ENCODE results near the gene ZMYND10. TPM values are rescaled to one million over a fixed set of nuclear protein-coding genes. Genes with fewer than 3 reads are reported as not detected.
A peak's percentile ranks its signal among the peaks of the same experiment; 100 is the strongest.
"Not testable (repeated sequence)": the region's sequence is repeated elsewhere in the genome, so short reads cannot be mapped to it uniquely, and the experiment has no call there.

ZMYND10 gene
- total RNA-seq, 1 donor from 2014 or later, result not detected

DNA sequence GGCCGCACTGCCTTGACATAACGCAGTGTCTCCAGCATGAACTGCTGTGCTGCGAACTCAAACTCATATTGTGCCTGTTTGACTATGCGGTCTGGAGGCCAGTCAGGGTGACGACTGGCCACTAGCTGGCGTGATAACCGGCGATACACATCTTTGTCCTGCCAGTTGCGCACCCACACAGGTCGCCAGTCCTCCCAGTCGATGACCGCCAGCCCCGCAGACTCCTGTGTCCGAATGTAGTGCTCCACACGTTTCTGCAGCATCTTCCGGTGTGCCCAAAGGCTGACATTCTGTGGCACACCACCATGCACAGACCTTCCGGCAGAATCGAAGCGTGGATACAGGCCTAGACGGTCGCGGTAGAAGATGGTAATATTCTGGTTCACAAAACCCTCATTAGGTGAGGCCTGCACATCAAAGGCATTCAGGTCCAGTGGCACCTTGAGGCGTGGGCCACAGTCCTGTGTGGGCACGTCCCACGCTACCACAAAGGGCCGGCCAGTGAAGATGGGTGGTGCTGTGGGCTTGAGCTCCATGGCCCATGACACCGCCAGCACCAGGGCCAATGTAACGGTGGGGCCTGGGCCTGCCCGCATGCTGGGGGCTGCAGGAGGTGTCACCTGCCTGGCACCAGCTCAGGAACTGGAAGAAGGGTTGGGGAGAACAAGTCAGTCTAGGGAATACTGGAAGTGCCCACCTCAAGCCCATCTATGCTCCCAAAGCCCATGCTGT lies 25.5 kb downstream of the ZMYND10 start:
- DNase-seq (ENCODE audit: missing footprints), result peak; percentile 18
- intact Hi-C loops (cut with DNase I), result no loop called here

GRCh38 chr3:50319181-50319893 lies 26.2 kb downstream of the ZMYND10 start:
- DNase-seq (ENCODE audit: missing footprints) (peak; percentile 64), ATAC-seq (no peak)
- intact Hi-C loops (cut with DNase I), result no loop called here

More for the DNA sequence above, 25.5 kb downstream of the ZMYND10 start:
- ATAC-seq, result no peak

- intact Hi-C loops (cut with DNase I), result no loop called here
- peak; percentile 71 for DNase-seq (ENCODE audit: missing footprints)
- no peak for ATAC-seq
Observed at GRCh38 chr3:50318615-50319014, 26.9 kb downstream of the ZMYND10 start.

GRCh38 chr3:50318163-50318562 lies 27.4 kb downstream of the ZMYND10 start:
- ATAC-seq (no peak), DNase-seq (ENCODE audit: missing footprints) (peak; percentile 53)
- intact Hi-C loops (cut with DNase I), result no loop called here

DNA sequence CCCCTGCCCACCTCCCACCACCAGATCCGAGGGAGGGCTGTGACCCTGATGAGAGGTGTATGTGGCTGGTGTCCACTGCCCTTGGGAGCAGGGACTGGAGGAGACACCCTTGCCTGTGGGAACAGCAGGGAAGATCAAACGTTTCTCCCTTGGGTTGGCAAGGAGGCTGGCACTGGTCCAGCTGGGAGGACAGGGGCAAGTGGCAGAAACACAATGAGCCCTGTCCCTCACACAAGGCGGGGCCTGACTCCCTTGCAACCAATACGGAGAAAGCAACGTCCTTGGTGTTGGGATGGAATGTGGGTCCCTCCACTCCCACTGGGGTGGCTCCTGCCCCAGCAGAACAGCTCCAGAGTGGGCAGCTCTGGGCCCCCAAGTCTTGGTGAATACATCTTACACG lies 28.2 kb downstream of the ZMYND10 start:
- DNase-seq (ENCODE audit: missing footprints) (peak; percentile 75), ATAC-seq (no peak)
- intact Hi-C loops (cut with DNase I), result no loop called here

DNA sequence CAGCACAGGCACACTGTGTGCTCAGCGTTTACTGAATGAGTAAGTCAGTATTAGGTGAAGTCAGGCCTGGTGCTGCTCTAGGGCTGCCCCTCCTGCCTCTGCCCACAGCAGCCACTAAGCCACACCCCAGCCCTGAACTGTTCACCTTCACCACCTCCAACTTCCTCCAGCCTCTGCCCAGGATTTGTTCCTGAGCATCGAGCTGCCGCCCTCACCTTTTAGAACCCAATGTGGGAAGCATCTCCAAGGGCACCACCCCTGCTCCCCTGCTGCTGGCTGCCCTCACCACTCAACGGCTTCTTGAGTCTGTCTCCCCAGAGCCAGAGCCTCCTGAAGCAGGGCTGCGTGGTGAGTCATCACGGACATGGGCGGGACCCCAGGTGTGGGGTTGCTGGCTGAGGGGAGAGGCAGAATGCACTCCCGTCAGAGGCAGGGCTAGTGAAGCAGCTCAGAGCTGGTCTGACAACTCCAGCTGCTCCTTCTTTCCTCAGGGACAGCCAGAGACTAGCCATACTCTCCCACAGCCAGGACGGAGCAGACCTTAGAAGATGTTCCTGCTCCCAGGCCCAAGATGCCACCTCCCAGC lies 28.8 kb downstream of the ZMYND10 start:
- intact Hi-C loops (cut with DNase I), result no loop called here
- ATAC-seq (no peak), DNase-seq (ENCODE audit: missing footprints) (peak; percentile 40)

DNA sequence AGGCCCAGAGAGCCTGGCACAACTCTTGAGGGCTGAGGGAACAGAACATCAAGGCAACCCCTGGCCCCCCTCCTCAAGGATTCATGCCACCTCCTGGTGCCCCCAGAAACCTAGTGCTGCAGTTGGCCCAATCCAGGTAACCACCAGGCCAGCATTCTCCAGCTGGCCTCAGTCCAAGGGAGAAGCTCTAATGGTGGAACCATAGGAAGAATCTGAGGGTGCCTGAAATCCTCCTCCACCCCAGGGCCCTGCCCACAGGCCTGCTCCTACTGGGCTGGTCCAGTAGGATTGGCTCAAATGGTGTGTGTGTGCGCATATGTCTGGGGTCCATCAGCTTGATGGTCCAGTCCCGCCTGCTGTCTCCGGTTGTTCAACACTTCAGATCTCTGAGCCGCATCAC lies 30.7 kb downstream of the ZMYND10 start:
- intact Hi-C loops (cut with DNase I), result no loop called here
- no peak for ATAC-seq
- DNase-seq (ENCODE audit: missing footprints), result peak; percentile 30

- DNase-seq (ENCODE audit: missing footprints) (peak; percentile 58), ATAC-seq (peak; percentile 29)
Observed at GRCh38 chr3:50314342-50314741, 31.2 kb downstream of the ZMYND10 start.

DNA sequence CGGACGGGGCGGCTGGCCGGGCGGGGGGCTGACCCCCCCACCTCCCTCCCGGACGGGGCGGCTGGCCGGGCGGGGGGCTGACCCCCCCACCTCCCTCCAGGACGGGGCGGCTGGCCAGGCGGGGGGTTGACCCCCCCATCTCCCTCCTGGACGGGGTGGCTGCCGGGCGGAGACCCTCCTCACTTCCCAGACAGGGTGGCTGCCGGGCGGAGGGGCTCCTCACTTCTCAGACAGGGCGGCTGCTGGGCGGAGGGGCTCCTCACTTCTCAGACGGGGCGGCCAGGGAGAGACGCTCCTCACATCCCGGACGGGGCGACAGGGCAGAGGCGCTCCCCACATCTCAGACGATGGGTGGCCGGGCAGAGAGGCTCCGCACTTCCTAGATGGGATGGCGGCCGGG lies 33.5 kb downstream of the ZMYND10 start:
- intact Hi-C loops (cut with DNase I); ATAC-seq: not testable (repeated sequence)
- peak; percentile 23 for DNase-seq (ENCODE audit: missing footprints)

More at GRCh38 chr3:50314342-50314741, 31.2 kb downstream of the ZMYND10 start:
- intact Hi-C loops (cut with DNase I), result no loop called here

DNA sequence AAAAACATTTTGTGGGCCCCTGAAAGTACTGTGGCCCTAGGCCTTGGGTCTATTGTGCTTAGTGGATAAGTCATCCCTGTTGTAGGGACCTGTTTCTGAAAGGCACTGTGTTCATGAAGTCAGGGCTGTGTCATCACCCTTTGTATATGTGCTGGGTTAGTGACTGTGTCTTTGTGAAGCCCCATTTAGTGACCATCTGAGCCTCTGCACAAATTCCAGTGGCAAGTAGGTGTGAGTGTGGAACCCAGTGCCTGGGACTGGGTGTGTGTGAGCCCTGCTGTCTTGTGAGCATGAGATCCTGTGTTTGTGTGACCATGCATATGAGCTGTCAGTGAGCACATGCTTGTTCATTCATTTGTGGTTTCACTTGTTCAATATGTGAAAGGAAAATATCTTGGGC lies 40.9 kb downstream of the ZMYND10 start:
- intact Hi-C loops (cut with DNase I), result no loop called here
- no peak for ATAC-seq
- no peak for DNase-seq (ENCODE audit: missing footprints)

DNA sequence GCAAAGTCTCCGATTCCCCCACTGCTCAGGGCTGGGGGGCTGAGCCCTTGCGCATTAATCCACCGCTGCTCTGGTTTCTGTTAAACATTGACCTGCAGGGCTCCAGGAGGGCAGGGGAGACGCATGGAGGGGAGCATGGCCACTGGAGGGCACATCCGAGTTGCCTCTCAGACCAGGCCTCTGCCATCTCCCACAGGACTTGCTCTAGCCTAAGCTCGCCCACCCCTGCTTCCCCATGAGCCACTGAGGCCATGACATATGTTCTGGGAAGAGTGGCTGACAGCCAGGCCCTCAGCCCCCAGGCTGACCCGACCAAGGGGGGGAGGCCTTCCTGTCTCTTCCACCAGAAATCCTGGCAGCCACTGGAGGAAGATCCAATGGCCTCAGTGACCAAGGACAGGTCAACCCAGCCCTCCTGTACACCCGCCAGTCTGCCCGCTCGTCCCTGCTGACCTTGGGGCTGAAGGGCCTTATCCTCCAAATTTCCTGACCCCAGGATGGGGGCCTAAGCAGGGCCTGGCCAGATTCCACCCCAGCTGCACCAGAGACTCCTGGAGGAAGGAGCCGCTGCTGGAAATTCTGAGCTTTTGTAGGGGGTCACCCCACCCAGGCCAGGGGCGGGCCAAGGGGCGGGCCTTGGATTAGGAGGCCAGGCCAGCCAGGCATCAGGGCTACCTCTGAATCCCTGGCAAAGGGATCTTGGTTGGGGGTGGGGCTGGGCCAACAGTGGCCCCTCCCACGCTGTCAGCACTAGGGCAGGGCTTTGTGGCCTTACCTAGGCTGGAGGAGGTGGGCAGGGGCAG lies 42.3 kb downstream of the ZMYND10 start, which contains the start of gene HYAL1:
HYAL1 (minus strand) TSS at position 562 of the 803 bp plus-strand sequence. CDS start 618 bp downstream, outside the sequence.
- intact Hi-C loops (cut with DNase I), result loop anchor here (1.0 kb wide), 1 partner anchor 18 kb away; no protein-coding TSS in a partner anchor
- ATAC-seq, result peak; percentile 40
- peak; percentile 90 for DNase-seq (ENCODE audit: missing footprints)

DNA sequence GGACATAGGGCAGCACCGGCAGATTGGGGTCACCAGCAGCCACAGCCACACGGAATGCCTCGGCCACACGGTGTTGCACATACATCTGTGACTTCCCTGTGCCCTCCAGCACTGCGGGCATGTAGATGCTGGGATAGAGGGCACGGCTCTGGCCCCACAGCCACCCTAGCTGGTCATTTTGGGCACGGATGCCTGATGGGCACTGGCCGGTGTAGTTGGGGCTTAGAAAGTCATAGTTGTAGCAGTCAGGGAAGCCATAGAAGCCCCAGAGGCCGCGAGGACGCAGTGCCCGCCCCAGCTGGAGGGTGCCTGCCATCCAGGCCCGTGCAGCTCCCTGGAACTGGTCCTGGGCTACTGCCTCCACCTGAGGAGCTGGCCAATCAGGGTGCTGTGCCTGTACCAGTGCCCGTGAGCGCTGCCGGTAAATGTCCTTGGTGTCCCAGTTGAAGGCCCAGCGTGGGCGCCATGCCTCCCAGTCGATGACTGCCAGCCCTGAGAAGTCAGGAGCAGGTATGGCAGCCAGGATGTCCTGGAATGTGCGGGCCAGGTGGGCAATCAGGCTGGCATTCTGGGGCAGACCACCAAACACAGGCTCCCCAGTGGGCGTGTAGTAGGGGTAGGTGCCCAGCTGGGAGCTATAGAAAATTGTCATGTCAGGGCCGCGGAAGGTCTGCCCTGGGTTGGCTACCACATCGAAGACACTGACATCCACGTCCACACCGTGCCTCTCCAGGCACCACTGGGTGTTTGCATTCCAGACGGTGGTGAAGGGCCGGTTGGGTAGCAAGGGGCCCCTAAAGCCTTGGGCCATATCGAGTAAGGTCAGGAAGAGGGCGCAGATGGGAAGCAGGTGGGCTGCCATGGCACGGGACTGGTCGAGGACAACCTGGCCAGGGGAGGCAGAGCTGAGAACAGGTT lies 43.2 kb downstream of the ZMYND10 start:
- ATAC-seq (no peak), DNase-seq (ENCODE audit: missing footprints) (no peak)
- intact Hi-C loops (cut with DNase I), result loop anchor here (1.0 kb wide), 1 partner anchor 19 kb away; no protein-coding TSS in a partner anchor

DNA sequence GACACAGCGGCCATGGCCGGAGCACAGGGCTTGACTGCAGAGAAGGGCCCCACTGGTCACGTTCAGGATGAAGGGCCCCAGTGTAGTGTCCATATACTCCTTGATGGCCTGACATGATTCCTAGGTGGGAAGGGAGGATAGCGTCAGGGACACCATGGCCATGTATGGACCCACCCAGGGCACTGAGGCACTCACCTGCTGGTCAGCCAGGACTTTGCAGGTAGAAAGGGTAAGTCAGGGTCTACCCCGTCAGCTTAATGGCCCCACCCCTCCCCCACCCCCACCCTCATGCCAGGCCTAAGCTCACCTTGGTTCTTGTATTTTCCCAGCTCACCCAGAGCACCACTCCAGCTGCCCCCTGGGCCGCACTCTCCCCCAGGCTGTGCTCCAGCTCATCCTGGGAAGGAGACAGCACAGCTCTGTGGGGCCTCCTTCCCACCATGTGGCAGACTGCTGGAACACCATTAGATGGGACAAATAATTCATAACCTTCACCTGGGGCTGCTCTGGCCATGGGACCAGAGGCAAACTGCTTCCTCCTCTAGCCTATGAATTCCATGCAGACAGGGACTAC lies 44.8 kb downstream of the ZMYND10 start:
- intact Hi-C loops (cut with DNase I), result no loop called here
- no peak for ATAC-seq

GRCh38 chr3:50299929-50300680 lies 45.4 kb downstream of the ZMYND10 start:
- ATAC-seq (peak; percentile 3), DNase-seq (ENCODE audit: missing footprints) (no peak)
- intact Hi-C loops (cut with DNase I), result loop anchor here (1.0 kb wide), 1 partner anchor 21 kb away; no protein-coding TSS in a partner anchor

More for the DNA sequence above, 44.8 kb downstream of the ZMYND10 start:
- no peak for DNase-seq (ENCODE audit: missing footprints)

GRCh38 chr3:50299638-50299928 lies 45.9 kb downstream of the ZMYND10 start:
- ATAC-seq (no peak), DNase-seq (ENCODE audit: missing footprints) (no peak)
- intact Hi-C loops (cut with DNase I), result loop anchor here (1.0 kb wide), 1 partner anchor 22 kb away; no protein-coding TSS in a partner anchor

DNA sequence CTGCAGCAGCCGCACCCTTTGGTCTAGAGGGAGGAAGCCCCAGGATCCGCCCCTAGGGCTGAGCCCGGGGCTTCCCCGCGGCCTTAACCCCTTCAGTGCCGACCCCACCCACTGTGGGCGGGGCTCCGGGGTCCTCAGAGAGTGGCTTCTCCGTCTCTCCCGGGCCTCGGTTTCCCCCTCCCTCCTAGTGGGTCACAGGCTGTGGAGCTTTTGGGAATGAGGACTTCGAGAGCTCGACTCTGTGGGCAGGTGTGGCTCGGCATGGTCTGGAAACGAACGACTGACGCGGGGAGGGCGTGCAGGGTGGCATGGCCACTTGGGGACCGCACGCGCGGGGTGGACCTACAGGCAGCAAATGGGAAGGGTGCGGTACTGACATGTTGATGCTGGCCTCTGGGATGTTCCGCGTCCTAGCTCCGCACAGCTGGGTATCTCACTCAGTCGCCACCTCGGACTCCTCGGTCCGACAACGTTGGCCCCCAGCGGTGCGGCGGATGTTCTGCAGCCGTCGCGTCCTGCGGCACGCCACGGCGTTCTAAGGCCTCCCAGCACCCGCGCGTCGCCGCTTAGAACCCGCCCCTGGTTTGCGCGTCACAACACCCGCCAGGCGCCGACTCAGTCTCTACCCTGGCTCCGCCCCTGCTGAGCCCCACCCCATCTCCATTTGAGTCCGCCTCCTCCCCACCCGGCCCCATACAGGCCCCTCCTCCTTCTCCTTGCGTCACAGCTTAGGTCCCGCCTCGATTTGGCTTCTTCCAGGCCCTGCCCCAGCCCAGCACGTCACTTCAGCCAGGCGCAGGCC lies 46.5 kb downstream of the ZMYND10 start, which contains the start of the genes HYAL3 and NAA80:
HYAL3 (minus strand) TSS at position 570 of the 802 bp plus-strand sequence. CDS start 3,803 bp downstream, outside the sequence.
NAA80 (minus strand) TSS at position 570 of the 802 bp plus-strand sequence. CDS start 1,942 bp downstream, outside the sequence.
- ATAC-seq (peak; percentile 92), DNase-seq (ENCODE audit: missing footprints) (peak; percentile 100)
- intact Hi-C loops (cut with DNase I), result loop anchor here (1.0 kb wide), 1 partner anchor 22 kb away; no protein-coding TSS in a partner anchor
